Muscle of arm (tissue), 12 donors: ENCODE measurements around the gene EGFL7. TPM values are rescaled to one million over a fixed set of nuclear protein-coding genes. Genes with fewer than 3 reads are reported as not detected.

Source experiments
- DNase-seq: peaks from one replicate; pipeline ENCODE4 v3.0.0-alpha.2; 2013
- polyA plus RNA-seq, 12 donors: library from polyadenylated mRNA; unstranded; fragments of 120-200 nt; gene quantifications; one replicate each; pipeline ENCODE4 v1.2.1, GENCODE V29; 2013; ENCODE audit not compliant: insufficient read length in 12 of 12

The EGFL7 gene
- polyA plus RNA-seq, 12 donors, result 43.2 to 71.5 (median 49.6) TPM; not detected in 1

DNA sequence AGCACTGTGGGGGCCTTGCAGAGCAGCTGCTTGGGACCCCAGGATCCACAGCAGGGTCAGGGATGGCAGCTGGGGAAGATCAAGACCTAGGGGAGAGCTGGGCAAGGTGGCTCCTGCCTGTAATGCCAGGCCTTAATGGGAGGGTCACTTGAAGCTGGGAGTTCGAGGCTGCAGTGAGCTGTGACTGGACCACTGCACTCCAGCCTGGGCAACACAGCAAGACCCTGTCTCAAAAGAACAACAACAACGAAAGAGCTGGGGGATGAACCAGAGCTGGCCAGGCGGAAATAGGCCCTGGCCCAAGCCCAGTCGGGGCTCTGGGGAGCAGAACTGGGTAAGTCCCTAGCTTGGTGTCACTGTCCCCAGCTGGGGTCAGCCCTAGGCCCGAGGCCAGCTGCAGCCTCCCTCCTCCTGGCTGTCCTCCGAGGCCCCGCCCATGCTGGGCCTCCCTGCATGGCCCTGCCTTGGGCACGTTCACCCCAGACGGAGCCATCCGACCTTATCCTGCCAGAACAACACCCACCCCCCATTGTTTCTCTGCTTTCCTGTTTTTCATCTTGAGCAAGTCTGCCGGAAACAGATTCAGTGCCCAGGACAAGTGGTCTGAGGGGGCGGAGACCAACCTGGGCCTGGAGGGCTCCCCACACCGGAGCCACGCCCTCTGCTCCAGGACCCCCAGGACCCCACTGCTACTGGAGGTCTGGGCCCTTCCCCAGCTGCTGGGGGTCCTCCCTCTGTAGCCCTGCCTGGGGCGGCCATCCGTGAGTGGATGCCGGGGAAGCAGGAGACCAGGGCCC is 51.6 kb downstream of the EGFL7 start:
- no peak for DNase-seq

DNA sequence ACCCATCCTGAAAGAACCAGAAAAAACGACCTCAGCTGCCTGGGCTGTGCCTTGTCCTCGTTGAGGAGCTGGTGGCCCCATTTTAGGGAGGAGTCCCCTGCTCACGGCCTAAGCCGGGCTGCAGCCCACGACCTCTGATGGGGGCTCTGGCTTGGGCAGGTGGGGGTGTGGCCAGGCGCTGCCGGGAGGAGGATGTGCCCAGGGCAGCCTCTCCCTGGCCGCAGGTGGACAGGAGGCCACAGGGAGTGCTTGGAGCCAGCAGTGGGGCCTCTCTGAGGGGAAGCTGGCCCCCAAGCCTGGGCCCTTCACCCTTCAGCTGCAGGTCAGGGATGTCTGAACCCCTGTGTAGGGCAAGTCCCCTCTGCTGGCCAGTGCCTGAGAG is 52.2 kb downstream of the EGFL7 start:
- DNase-seq, result no peak

- no peak for DNase-seq
Measured at GRCh38 chr9:136717399-136717798, 54.7 kb downstream of the EGFL7 start.

- DNase-seq, result no peak
Measured at GRCh38 chr9:136718345-136719194, 55.9 kb downstream of the EGFL7 start.

- no peak for DNase-seq
Measured at GRCh38 chr9:136719195-136719880, 56.6 kb downstream of the EGFL7 start.

DNA sequence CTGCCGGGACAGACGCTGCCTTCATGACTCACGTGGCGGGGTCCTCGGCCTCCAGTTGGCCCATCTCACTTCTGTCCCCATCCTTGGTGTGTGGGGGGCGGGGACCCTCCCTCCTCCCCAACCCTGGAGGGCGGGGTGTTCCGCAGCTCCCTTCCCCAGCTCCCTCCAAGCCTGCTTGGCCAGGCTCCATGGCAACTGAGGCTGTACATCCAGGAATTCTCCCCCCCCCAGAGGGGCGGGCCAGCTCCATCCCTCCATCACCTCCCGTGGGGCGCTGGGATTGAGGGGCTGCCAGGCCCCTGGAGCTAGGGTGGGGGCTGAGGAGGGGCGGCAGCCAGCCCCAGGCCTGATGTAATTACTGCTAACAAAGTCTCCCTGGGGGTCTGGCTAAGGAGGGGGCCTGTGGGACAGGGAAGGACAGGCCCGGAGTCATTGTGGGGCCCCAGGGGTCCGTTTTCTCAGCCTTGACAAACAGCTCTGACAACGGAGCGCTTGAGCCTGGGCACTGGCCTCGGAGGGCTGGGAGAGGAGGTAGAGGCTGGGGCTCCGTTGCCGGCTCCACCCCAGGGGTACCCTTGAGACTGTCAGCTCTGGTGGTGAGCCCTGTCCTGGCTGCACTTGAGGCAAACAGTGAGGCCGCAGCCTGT is 57.7 kb downstream of the EGFL7 start:
- peak; percentile 84 for DNase-seq

DNA sequence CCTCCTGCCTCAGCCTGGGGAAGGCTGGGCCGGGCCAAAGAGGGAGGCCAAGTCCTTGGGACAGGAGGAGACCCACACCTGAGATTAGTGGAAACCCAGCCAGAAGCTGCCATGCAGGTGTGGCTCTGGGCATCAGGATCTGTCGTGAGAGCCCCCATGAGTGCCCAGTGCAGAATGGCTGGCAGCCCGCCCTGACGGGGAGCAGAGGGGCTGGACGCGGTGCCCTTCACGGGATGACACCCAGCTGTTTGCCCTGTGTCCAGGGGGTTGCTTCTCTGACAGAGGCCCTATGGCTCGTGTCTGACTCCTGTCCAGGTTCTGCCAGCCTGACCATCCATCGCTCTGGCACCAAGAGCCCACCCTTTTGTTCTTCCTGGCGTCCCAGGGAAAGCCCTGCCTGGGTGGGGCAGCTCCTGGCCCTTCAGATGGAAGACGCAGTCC is 58.2 kb downstream of the EGFL7 start:
- DNase-seq, result no peak

- DNase-seq, result no peak
Measured at GRCh38 chr9:136721339-136722092, 58.8 kb downstream of the EGFL7 start.

Other genes starting within 250 kb of the EGFL7 start
- 10 to 100 TPM in 4 of 12 donors, 1 to 10 TPM in 7, not detected in 1; 7.0 to 15.1 (median 9.8) TPM for gene INPP5E, start 223.1 kb upstream of the EGFL7 start, polyA plus RNA-seq
- gene SEC16A, start 179.9 kb upstream of the EGFL7 start, polyA plus RNA-seq, result 10 to 100 TPM in 11 of 12 donors, not detected in 1; 29.9 to 45.1 (median 36.7) TPM
- 10 to 100 TPM in 11 of 12 donors, not detected in 1; 18.0 to 47.5 (median 20.6) TPM for gene NOTCH1, start 116.9 kb upstream of the EGFL7 start, polyA plus RNA-seq
- gene AGPAT2, start 24.5 kb downstream of the EGFL7 start, polyA plus RNA-seq, result 10 to 100 TPM in 6 of 12 donors, 1 to 10 TPM in 5, not detected in 1; 8.2 to 32.3 (median 10.1) TPM
- gene DIPK1B, start 49.7 kb downstream of the EGFL7 start, polyA plus RNA-seq, result 10 to 100 TPM in 10 of 12 donors, 1 to 10 TPM in 1, not detected in 1; 8.7 to 20.5 (median 14.0) TPM
- gene LCN10, start 80.0 kb downstream of the EGFL7 start, polyA plus RNA-seq, result 10 to 100 TPM in 1 of 12 donors, 1 to 10 TPM in 10, not detected in 1; 2.0 to 21.3 (median 7.1) TPM
- gene LCN6, start 85.6 kb downstream of the EGFL7 start, polyA plus RNA-seq, result under 1 TPM in 2 of 12 donors, not detected in 10; 0.21 to 0.40 TPM
- gene LCN8, start 95.3 kb downstream of the EGFL7 start, polyA plus RNA-seq, result 10 to 100 TPM in 1 of 12 donors, 1 to 10 TPM in 8, under 1 TPM in 1, not detected in 2; 0.48 to 10.9 (median 4.1) TPM
- gene LCN15, start 101.6 kb downstream of the EGFL7 start, polyA plus RNA-seq, result 1 to 10 TPM in 1 of 12 donors, under 1 TPM in 9, not detected in 2; 0.20 to 1.1 (median 0.44) TPM
- 100 to 1,000 TPM in 1 of 12 donors, 10 to 100 TPM in 10, not detected in 1; 26.7 to 128 (median 30.8) TPM for gene TMEM141, start 128.4 kb downstream of the EGFL7 start, polyA plus RNA-seq
- 1 to 10 TPM in 9 of 12 donors, under 1 TPM in 1, not detected in 2; 0.71 to 3.7 (median 2.7) TPM for gene CCDC183, start 133.4 kb downstream of the EGFL7 start, polyA plus RNA-seq
- 10 to 100 TPM in 11 of 12 donors, not detected in 1; 40.9 to 81.7 (median 48.7) TPM for gene RABL6, start 145.0 kb downstream of the EGFL7 start, polyA plus RNA-seq
- 1 to 10 TPM in 10 of 12 donors, under 1 TPM in 1, not detected in 1; 0.93 to 7.0 (median 1.5) TPM for gene AJM1, start 179.6 kb downstream of the EGFL7 start, polyA plus RNA-seq
- gene PHPT1, start 186.5 kb downstream of the EGFL7 start, polyA plus RNA-seq, result 100 to 1,000 TPM in 2 of 12 donors, 10 to 100 TPM in 9, not detected in 1; 60.3 to 100 (median 73.7) TPM
- 100 to 1,000 TPM in 1 of 12 donors, 1 to 10 TPM in 10, not detected in 1; 2.7 to 131 (median 3.9) TPM for gene MAMDC4, start 189.4 kb downstream of the EGFL7 start, polyA plus RNA-seq
- 100 to 1,000 TPM in 11 of 12 donors, not detected in 1; 262 to 391 (median 299) TPM for gene EDF1, start 203.4 kb downstream of the EGFL7 start, polyA plus RNA-seq
- gene TRAF2, start 223.6 kb downstream of the EGFL7 start, polyA plus RNA-seq, result 10 to 100 TPM in 5 of 12 donors, 1 to 10 TPM in 6, not detected in 1; 7.1 to 15.5 (median 9.1) TPM